ENCODE data around the gene PSPN. TPM values are rescaled to one million over a fixed set of nuclear protein-coding genes. Genes with fewer than 3 reads are reported as not detected.

The PSPN gene
- total and polyA plus RNA-seq, 9 of the 15 experiments (the other 6 are each of a cell fraction or from before 2014, with no cell fraction given), result 0.21 to 1.1 (median 0.58) TPM

DNA sequence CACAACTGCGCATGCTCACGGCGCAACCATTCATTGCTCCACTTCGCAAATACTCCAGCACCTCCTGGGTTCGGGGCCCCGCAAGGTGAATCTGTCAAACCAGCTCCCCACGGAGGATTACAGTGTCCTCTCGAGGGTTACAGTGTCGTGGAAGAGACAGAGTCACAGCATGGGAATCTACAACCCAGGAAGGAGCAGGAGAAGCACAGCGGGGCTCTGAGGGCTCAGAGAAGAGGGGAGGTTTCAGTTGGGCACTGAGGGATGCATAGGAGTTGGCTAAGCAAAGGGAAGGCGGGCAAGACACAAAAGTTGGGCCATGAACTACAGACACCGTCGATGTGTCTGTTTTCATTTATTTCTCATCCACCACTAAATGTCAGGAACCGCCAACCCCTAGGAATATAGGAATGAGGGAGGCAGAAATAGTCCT lies 18.3 kb upstream of the PSPN start (continued):
- TF ChIP-seq, protein P1, sequence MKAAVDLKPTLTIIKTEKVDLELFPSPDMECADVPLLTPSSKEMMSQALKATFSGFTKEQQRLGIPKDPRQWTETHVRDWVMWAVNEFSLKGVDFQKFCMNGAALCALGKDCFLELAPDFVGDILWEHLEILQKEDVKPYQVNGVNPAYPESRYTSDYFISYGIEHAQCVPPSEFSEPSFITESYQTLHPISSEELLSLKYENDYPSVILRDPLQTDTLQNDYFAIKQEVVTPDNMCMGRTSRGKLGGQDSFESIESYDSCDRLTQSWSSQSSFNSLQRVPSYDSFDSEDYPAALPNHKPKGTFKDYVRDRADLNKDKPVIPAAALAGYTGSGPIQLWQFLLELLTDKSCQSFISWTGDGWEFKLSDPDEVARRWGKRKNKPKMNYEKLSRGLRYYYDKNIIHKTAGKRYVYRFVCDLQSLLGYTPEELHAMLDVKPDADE (conservative IDR thresholded peaks at IDR 0.05; ENCODE audit: control insufficient read depth, low read depth, low read length), result no peak
- no peak for TF ChIP-seq ZSCAN32 (CRISPR knock-in tag; IDR thresholded peaks at IDR 0.05)

- POLR2A ChIA-PET, result interaction anchor here (0.6 to 1.2 kb wide), 6 partner anchors 14 to 463 kb away, joined by 3 to 5 read pairs (median 4); partner anchors contain the start of genes ALKBH7 and CLPP
- Histone ChIP-seq H3K9ac (ENCODE audit: insufficient read depth in 1 of 2, low read depth in 2 of 2, low read length in 2 of 2) (peak within 1 kb of the TSS; percentile 95 to 96), H3K36me3 (ENCODE audit: control insufficient read depth, insufficient read depth, low read length) (peaks cover 32% of the 10 kb centered on the region; the same call in 2 of the 3 replicates), H3K9me3 (replicated peaks; ENCODE audit: control insufficient read depth, insufficient read depth, low read depth, low read length) (no peaks in the 10 kb centered on the region), H3K79me2 (ENCODE audit: control insufficient read depth, insufficient read depth, low read length) (peaks cover 23% of the 10 kb centered on the region), H3K27me3 (ENCODE audit: control insufficient read depth in 2 of 2, insufficient read depth in 2 of 2, low read length in 2 of 2) (no peaks in the 10 kb centered on the region), H3K4me1 (replicated peaks in 1 of 2; ENCODE audit: control insufficient read depth in 2 of 2, insufficient read depth in 2 of 2, low read length in 2 of 2) (peaks cover 8 to 21% of the 10 kb centered on the region in 2 experiments; a peak in 3 of 5 replicates), H3K9me1 (ENCODE audit: control insufficient read depth, insufficient read depth, low read length) (no peaks in the 10 kb centered on the region), H4K20me1 (replicated peaks; ENCODE audit: control insufficient read depth, insufficient read depth, low read length) (no peaks in the 10 kb centered on the region), H3K27ac (ENCODE audit: extremely low read depth, low read depth, low read length) (peak within 1 kb of the TSS; percentile 87), H3K4me2 (ENCODE audit: insufficient read depth, low read length) (peak within 1 kb of the TSS; percentile 98), H3K4me3 (peak within 1 kb of the TSS; percentile 87), H2AFZ (ENCODE audit: low read depth, low read length) (peak within 1 kb of the TSS; percentile 100)
- peak; percentile 96 to 99 (median 98) for DNase-seq (ENCODE audit: extremely low read depth in 1 of 4, low spot score in 3 of 4)
- under 1% methylated on average over 63 of the region's 69 CpGs for WGBS (ENCODE audit: insufficient coverage, low coverage, missing lambda C conversion rate)
- intact Hi-C loops (cut with micrococcal nuclease) (no loop called here), in situ Hi-C loops (cut with MboI) (no loop called here)
- peak; percentile 94 for FAIRE-seq
- peak; percentile 96 for ATAC-seq
- no TSS peak for BruUV-seq (replicated peaks)
- CTCF ChIA-PET (ENCODE audit: low intra/inter-chr PET ratio), result no interaction called here
- TF ChIP-seq KAT7 (CRISPR knock-in tag; IDR thresholded peaks at IDR 0.05; ENCODE audit: borderline replicate concordance) (peak; percentile 79; the same call in 1 of the 2 replicates), ZNF589 (CRISPR knock-in tag; IDR thresholded peaks at IDR 0.05; ENCODE audit: low read depth) (0 out of 2 replicates have a peak, but pooled peaks have one; percentile 51), HNRNPLL (IDR thresholded peaks at IDR 0.05; ENCODE audit: low read depth, low read length, poor library complexity, severe bottlenecking) (peak; percentile 33), ZNF431 (CRISPR knock-in tag; IDR thresholded peaks at IDR 0.05) (no peak), CTBP1 (IDR thresholded peaks at IDR 0.05; ENCODE audit: borderline replicate concordance) (peak; percentile 7; the same call in 1 of the 2 replicates), ELF2 (CRISPR knock-in tag; IDR thresholded peaks at IDR 0.05) (peak; percentile 69; the same call in 1 of the 2 replicates), MXI1 (IDR thresholded peaks at IDR 0.05; ENCODE audit: low read depth, low read length) (peak; percentile 89), STAT5B (CRISPR knock-in tag; IDR thresholded peaks at IDR 0.05) (no peak), HDAC2 (IDR thresholded peaks at IDR 0.05) (peak; percentile 47; the same call in 1 of the 2 replicates), ESRRA (IDR thresholded peaks at IDR 0.05; ENCODE audit: borderline replicate concordance, low read depth) (0 out of 2 replicates have a peak, but pooled peaks have one; percentile 28), GTF2E2 (tag; IDR thresholded peaks at IDR 0.05) (peak; percentile 3; the same call in 1 of the 2 replicates), CTCFL (IDR thresholded peaks at IDR 0.05; ENCODE audit: borderline replicate concordance, insufficient read depth, low read depth, low read length, poor library complexity, severe bottlenecking) (peak; percentile 86), CEBPG (CRISPR knock-in tag; IDR thresholded peaks at IDR 0.05) (no peak), CEBPG (tag; conservative IDR thresholded peaks at IDR 0.05 in 1 of 2, IDR thresholded peaks at IDR 0.05 in 1 of 2) (no peak)
Measured at GRCh38 chr19:6393074-6393982, 17.6 kb upstream of the PSPN start, which contains the start of gene GTF2F1. TSS of gene GTF2F1 (minus strand) at chr19:6393164. CDS start at chr19:6392995, 169 bp downstream.
